Uterus (tissue), 2 donors: ENCODE data around the gene CNTNAP4.

ENCODE experiments used
- POLR2A ChIP-seq, 2 donors: fragments of 450-650 bp; IDR thresholded peaks; one replicate each; pipeline ENCODE4 v1.6.1; 2016; ENCODE audit warnings: antibody characterized with exemption in 2 of 2, mild to moderate bottlenecking in 1 of 2, moderate library complexity in 1 of 2
- TF ChIP-seq, protein P1 (sequence below), 4 experiments: fragments of 200-600 bp in 2 of 4; fragments of 450-650 bp in 2 of 4; sonication (generic) in 2 of 4; IDR thresholded peaks; one replicate each; pipeline ENCODE4 v1.5.1; 2016 to 2019; ENCODE audit warnings: antibody characterized with exemption in 4 of 4, mild to moderate bottlenecking in 2 of 4, moderate library complexity in 1 of 4

DNA sequence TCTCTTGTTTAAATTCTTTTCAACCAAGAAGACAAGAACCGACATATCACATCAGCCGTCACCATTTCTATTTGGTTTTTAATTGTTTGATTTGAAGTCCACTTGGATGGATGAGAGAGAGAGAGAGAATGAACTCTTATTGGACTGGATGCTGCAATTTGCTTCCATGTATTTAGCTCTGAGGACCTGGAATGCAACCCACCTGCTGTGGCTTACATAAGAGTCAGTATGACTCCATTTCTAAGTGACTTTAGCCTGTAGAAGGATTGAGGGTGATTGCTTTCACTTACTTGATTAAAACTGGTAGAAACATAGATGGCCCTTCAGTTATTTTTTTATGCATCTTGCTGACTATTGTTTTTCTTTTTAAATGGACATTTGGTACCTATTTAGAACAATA lies 296.1 kb downstream of the CNTNAP4 start:
- no peak for TF ChIP-seq POLR2A (IDR thresholded peaks at IDR 0.05)
- TF ChIP-seq, protein P1, sequence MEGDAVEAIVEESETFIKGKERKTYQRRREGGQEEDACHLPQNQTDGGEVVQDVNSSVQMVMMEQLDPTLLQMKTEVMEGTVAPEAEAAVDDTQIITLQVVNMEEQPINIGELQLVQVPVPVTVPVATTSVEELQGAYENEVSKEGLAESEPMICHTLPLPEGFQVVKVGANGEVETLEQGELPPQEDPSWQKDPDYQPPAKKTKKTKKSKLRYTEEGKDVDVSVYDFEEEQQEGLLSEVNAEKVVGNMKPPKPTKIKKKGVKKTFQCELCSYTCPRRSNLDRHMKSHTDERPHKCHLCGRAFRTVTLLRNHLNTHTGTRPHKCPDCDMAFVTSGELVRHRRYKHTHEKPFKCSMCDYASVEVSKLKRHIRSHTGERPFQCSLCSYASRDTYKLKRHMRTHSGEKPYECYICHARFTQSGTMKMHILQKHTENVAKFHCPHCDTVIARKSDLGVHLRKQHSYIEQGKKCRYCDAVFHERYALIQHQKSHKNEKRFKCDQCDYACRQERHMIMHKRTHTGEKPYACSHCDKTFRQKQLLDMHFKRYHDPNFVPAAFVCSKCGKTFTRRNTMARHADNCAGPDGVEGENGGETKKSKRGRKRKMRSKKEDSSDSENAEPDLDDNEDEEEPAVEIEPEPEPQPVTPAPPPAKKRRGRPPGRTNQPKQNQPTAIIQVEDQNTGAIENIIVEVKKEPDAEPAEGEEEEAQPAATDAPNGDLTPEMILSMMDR (IDR thresholded peaks at IDR 0.05), result no peak
